DLD1 (cell line): ENCODE data around the gene TTC38.
"Not testable (repeated sequence)": the region's sequence is repeated elsewhere in the genome, so short reads cannot be mapped to it uniquely, and the experiment has no call there.

Source experiments
- in situ Hi-C: cut with HindIII; loops from 2 replicates; pipeline ENCODE4 v1.10.0; 2017; ENCODE audit warnings: low sequenced_read_pairs

The TTC38 gene

GRCh38 chr22:46293577-46294260, 25.9 kb downstream of the TTC38 start:
- in situ Hi-C loops = no loop called here

- in situ Hi-C loops = no loop called here
These were observed 27.0 kb downstream of the TTC38 start for GRCh38 chr22:46294784-46295183.

GRCh38 chr22:46295277-46295971, 27.6 kb downstream of the TTC38 start:
- in situ Hi-C loops = no loop called here

GRCh38 chr22:46296257-46297150, 28.7 kb downstream of the TTC38 start, which contains the start of gene GTSE1:
Gene GTSE1, plus strand, starts transcription at chr22:46296870. Its CDS starts 531 bp downstream, at chr22:46297401.
- in situ Hi-C loops = no loop called here

- in situ Hi-C loops = no loop called here
These were observed 29.5 kb downstream of the TTC38 start for GRCh38 chr22:46297151-46297812.

GRCh38 chr22:46299101-46299500, 31.3 kb downstream of the TTC38 start:
- in situ Hi-C loops = no loop called here

- in situ Hi-C loops = no loop called here
These were observed 32.7 kb downstream of the TTC38 start for GRCh38 chr22:46300491-46300890.

- in situ Hi-C loops = no loop called here
These were observed 35.6 kb downstream of the TTC38 start for GRCh38 chr22:46303347-46303965.

GRCh38 chr22:46308283-46308988, 40.6 kb downstream of the TTC38 start:
- in situ Hi-C loops = no loop called here

- in situ Hi-C loops = no loop called here
These were observed 41.8 kb downstream of the TTC38 start for GRCh38 chr22:46309526-46310085.

GRCh38 chr22:46312056-46312455, 44.2 kb downstream of the TTC38 start:
- in situ Hi-C loops = no loop called here

- in situ Hi-C loops = not testable (repeated sequence)
These were observed 45.0 kb downstream of the TTC38 start for GRCh38 chr22:46312848-46313247.

GRCh38 chr22:46315976-46316375, 48.2 kb downstream of the TTC38 start:
- in situ Hi-C loops = no loop called here

GRCh38 chr22:46317646-46318045, 49.8 kb downstream of the TTC38 start:
- in situ Hi-C loops = no loop called here

- in situ Hi-C loops = no loop called here
These were observed 50.8 kb downstream of the TTC38 start for GRCh38 chr22:46318576-46318975.

- in situ Hi-C loops = no loop called here
These were observed 51.5 kb downstream of the TTC38 start for GRCh38 chr22:46319319-46319718.

GRCh38 chr22:46320166-46320710, 52.4 kb downstream of the TTC38 start:
- in situ Hi-C loops = no loop called here

- in situ Hi-C loops = no loop called here
These were observed 53.0 kb downstream of the TTC38 start for GRCh38 chr22:46320716-46321386.

- in situ Hi-C loops = no loop called here
These were observed 54.9 kb downstream of the TTC38 start for GRCh38 chr22:46322711-46323110.
